Measurements from ENCODE around the gene PPP1R8.

GRCh38 chr1:27887215-27888021 lies 56.8 kb downstream of the PPP1R8 start:
- TF ChIP-seq POLR2A (IDR thresholded peaks at IDR 0.05; ENCODE audit: borderline replicate concordance, extremely low read depth, insufficient read depth, insufficient read length) (no peak), CTCF (IDR thresholded peaks at IDR 0.05 in 2 of 3, conservative IDR thresholded peaks at IDR 0.05 in 1 of 3; ENCODE audit: borderline replicate concordance in 1 of 3, insufficient read depth in 1 of 3, low read depth in 2 of 3, low read length in 2 of 3) (no peak), MAX (IDR thresholded peaks at IDR 0.05) (no peak), SP1 (IDR thresholded peaks at IDR 0.05; ENCODE audit: low read depth) (no peak), RAD21 (IDR thresholded peaks at IDR 0.05; ENCODE audit: low read depth) (no peak), EZH2 (IDR thresholded peaks at IDR 0.05) (no peak), POLR2AphosphoS5 (IDR thresholded peaks at IDR 0.05; ENCODE audit: low read depth, low read length) (no peak), EZH2phosphoT487 (IDR thresholded peaks at IDR 0.05; ENCODE audit: borderline replicate concordance) (no peak), ZNF274 (IDR thresholded peaks at IDR 0.05; ENCODE audit: low read depth, low read length) (no peak), JUND (IDR thresholded peaks at IDR 0.05) (no peak)
